Trophoblast cell (in vitro differentiated cells and primary cell): Measurements from ENCODE around the gene DCUN1D1.

ENCODE experiments used
- DNase-seq, 2 donors: peaks; one replicate each; pipeline ENCODE4 v3.0.0-alpha.2; 2016
- H2AFZ ChIP-seq: 2 replicates; pipeline ENCODE4 v1.6.1; 2013; ENCODE audit warnings: low read length, moderate library complexity, mild to moderate bottlenecking; ENCODE audit not compliant: insufficient read depth, poor library complexity
- H2AK5ac ChIP-seq: 2 replicates; pipeline ENCODE4 v1.6.1; 2013; ENCODE audit warnings: mild to moderate bottlenecking, low read length
- H2BK120ac ChIP-seq: 2 replicates; pipeline ENCODE4 v1.6.1; 2013; ENCODE audit warnings: low read length, mild to moderate bottlenecking, moderate library complexity; ENCODE audit not compliant: insufficient read depth, poor library complexity
- H2BK12ac ChIP-seq: 2 replicates; pipeline ENCODE4 v1.6.1; 2013; ENCODE audit warnings: mild to moderate bottlenecking, low read length, moderate library complexity
- H2BK5ac ChIP-seq: 2 replicates; pipeline ENCODE4 v1.6.1; 2013; ENCODE audit warnings: low read length, low read depth, moderate library complexity, mild to moderate bottlenecking; ENCODE audit not compliant: poor library complexity
- H3K14ac ChIP-seq: 2 replicates; pipeline ENCODE4 v1.6.1; 2013; ENCODE audit warnings: mild to moderate bottlenecking, low read length
- H3K18ac ChIP-seq: 2 replicates; pipeline ENCODE4 v1.6.1; 2013; ENCODE audit warnings: mild to moderate bottlenecking, low read length
- H3K23ac ChIP-seq: 2 replicates; pipeline ENCODE4 v1.6.1; 2013; ENCODE audit warnings: low read length
- H3K27ac ChIP-seq: 2 replicates; pipeline ENCODE4 v1.5.1; 2013; ENCODE audit warnings: low read depth, mild to moderate bottlenecking, inconsistent platforms, low read length, moderate library complexity
- H3K27me3 ChIP-seq: 2 replicates; pipeline ENCODE4 v1.6.1; 2013; ENCODE audit warnings: inconsistent platforms, mild to moderate bottlenecking, low read length, moderate library complexity; ENCODE audit not compliant: insufficient read depth
- H3K36me3 ChIP-seq, 2 experiments: 1 replicate in 1 of 2; 2 replicates in 1 of 2; pipeline ENCODE4 v1.6.1; 2013; ENCODE audit warnings: low read length in 2 of 2, mild to moderate bottlenecking in 2 of 2, moderate library complexity in 1 of 2; ENCODE audit not compliant: insufficient read depth in 2 of 2, control insufficient read depth in 1 of 2
- H3K4ac ChIP-seq: 2 replicates; pipeline ENCODE4 v1.6.1; 2013; ENCODE audit warnings: low read depth, mild to moderate bottlenecking, low read length, moderate library complexity
- H3K4me1 ChIP-seq, 2 experiments: 1 replicate in 1 of 2; 2 replicates in 1 of 2; pipeline ENCODE4 v1.6.1; 2013; ENCODE audit warnings: low read length in 2 of 2, mild to moderate bottlenecking in 2 of 2, moderate library complexity in 1 of 2; ENCODE audit not compliant: insufficient read depth in 2 of 2, control insufficient read depth in 1 of 2
- H3K4me2 ChIP-seq: 2 replicates; pipeline ENCODE4 v1.6.1; 2013; ENCODE audit warnings: inconsistent platforms, mild to moderate bottlenecking, low read length, moderate library complexity
- H3K4me3 ChIP-seq: 2 replicates; pipeline ENCODE4 v1.5.1; 2013; ENCODE audit warnings: mild to moderate bottlenecking, low read depth, low read length, inconsistent platforms
- H3K79me1 ChIP-seq: one replicate; pipeline ENCODE4 v1.6.1; 2013; ENCODE audit warnings: low read length
- H3K79me2 ChIP-seq: 2 replicates; pipeline ENCODE4 v1.6.1; 2013; ENCODE audit warnings: low read length, mild to moderate bottlenecking; ENCODE audit not compliant: control insufficient read depth, insufficient read depth, poor library complexity
- H3K9ac ChIP-seq: 2 replicates; pipeline ENCODE4 v1.6.1; 2013; ENCODE audit warnings: mild to moderate bottlenecking, low read length
- H3K9me3 ChIP-seq: 2 replicates; pipeline ENCODE4 v1.6.1; 2013; ENCODE audit warnings: low read depth, mild to moderate bottlenecking, control low read depth, inconsistent platforms, low read length; ENCODE audit not compliant: insufficient read depth
- H4K12ac ChIP-seq: 2 replicates; pipeline ENCODE4 v1.6.1; 2013; ENCODE audit warnings: low read depth, mild to moderate bottlenecking, low read length, moderate library complexity
- H4K8ac ChIP-seq: 2 replicates; pipeline ENCODE4 v1.6.1; 2013; ENCODE audit warnings: low read depth, mild to moderate bottlenecking, low read length, moderate library complexity
- H4K91ac ChIP-seq: one replicate; pipeline ENCODE4 v1.6.1; 2013; ENCODE audit warnings: low read depth, mild to moderate bottlenecking, low read length, moderate library complexity
- WGBS: extraction: QIAGEN DNeasy Blood & Tissue Kit; methylation state at CpG from one replicate; pipeline ENCODE4 v1.1.7; 2013; ENCODE audit warnings: missing lambda C conversion rate; ENCODE audit not compliant: insufficient read length, insufficient coverage; ENCODE audit errors: extremely low coverage; 5-methylcytosine and 5-hydroxymethylcytosine counted together

Gene DCUN1D1

DNA sequence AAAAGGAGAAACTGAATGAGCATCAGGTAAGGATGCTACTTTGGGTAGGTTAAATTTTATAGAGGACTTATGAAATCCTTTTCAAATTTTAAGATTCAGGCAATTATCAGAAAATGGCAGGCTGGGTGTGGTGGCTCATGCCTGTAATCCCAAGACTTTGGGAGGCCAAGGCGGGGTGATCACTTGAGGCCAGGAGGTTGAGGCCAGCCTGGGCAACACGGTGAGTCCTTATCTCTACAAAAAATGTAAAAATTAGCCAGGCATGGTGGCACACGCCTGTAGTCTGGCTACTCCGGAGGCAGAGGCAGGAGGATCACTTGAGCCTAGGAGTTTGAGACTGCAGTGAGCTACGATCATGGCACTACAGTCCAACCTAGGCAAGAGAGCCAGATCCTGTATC, 23.1 kb downstream of the DCUN1D1 start:
- Histone ChIP-seq H3K18ac (no peak overlapping the region), H2BK5ac (no peak overlapping the region), H3K36me3 (peaks cover 4% of the 10 kb centered on the region in 2 experiments), H3K4me3 (no peak overlapping the region), H3K4ac (no peak overlapping the region), H2BK120ac (no peak overlapping the region), H2AFZ (no peak overlapping the region), H3K23ac (no peak overlapping the region), H3K9ac (no peak overlapping the region), H3K27ac (no peak overlapping the region), H2BK12ac (no peak overlapping the region), H3K14ac (no peak overlapping the region), H3K27me3 (no peaks in the 10 kb centered on the region), H3K79me1 (no peaks in the 10 kb centered on the region), H3K9me3 (no peaks in the 10 kb centered on the region), H3K4me1 (peaks cover 3 to 4% of the 10 kb centered on the region in 2 experiments), H3K79me2 (no peaks in the 10 kb centered on the region), H2AK5ac (no peak overlapping the region), H3K4me2 (no peak overlapping the region), H4K12ac (no peak overlapping the region), H4K91ac (no peak overlapping the region), H4K8ac (no peak overlapping the region)
- WGBS: no CpG with 5 or more reads among the region's 5 CpGs
- no peak for DNase-seq

GRCh38 chr3:182954553-182955235, 25.6 kb downstream of the DCUN1D1 start:
- no peak overlapping the region for H2BK5ac ChIP-seq
- no peak overlapping the region for H2BK12ac ChIP-seq
- H3K79me1 ChIP-seq: no peaks in the 10 kb centered on the region
- no peak overlapping the region for H4K8ac ChIP-seq
- no peaks in the 10 kb centered on the region for H3K27me3 ChIP-seq
- no peak overlapping the region for H3K18ac ChIP-seq
- H3K4me3 ChIP-seq: no peak overlapping the region
- H2AFZ ChIP-seq: no peak overlapping the region
- H3K4ac ChIP-seq: no peak overlapping the region
- H3K79me2 ChIP-seq: no peaks in the 10 kb centered on the region
- DNase-seq: no peak
- peaks cover 1% of the 10 kb centered on the region in 2 experiments for H3K4me1 ChIP-seq
- no peak overlapping the region for H3K27ac ChIP-seq
- no CpG with 5 or more reads among the region's 9 CpGs for WGBS
- H3K23ac ChIP-seq: no peak overlapping the region
- H2AK5ac ChIP-seq: no peak overlapping the region
- no peak overlapping the region for H3K9ac ChIP-seq
- H3K4me2 ChIP-seq: no peak overlapping the region
- no peak overlapping the region for H2BK120ac ChIP-seq
- no peak overlapping the region for H3K14ac ChIP-seq
- H4K91ac ChIP-seq: no peak overlapping the region
- peaks cover 2 to 5% of the 10 kb centered on the region in 2 experiments for H3K36me3 ChIP-seq
- no peaks in the 10 kb centered on the region for H3K9me3 ChIP-seq
- no peak overlapping the region for H4K12ac ChIP-seq

GRCh38 chr3:182949688-182950087, 30.6 kb downstream of the DCUN1D1 start:
- no peak overlapping the region for H4K8ac ChIP-seq
- peaks cover 1% of the 10 kb centered on the region for H3K9me3 ChIP-seq
- no peak overlapping the region for H3K9ac ChIP-seq
- H2BK5ac ChIP-seq: no peak overlapping the region
- H3K23ac ChIP-seq: no peak overlapping the region
- no peak overlapping the region for H3K4me3 ChIP-seq
- no peak overlapping the region for H3K4me2 ChIP-seq
- no peak overlapping the region for H4K12ac ChIP-seq
- no peak overlapping the region for H4K91ac ChIP-seq
- no CpG with 5 or more reads among the region's 1 CpG for WGBS
- no peak overlapping the region for H3K27ac ChIP-seq
- no peak overlapping the region for H3K4ac ChIP-seq
- H2AK5ac ChIP-seq: no peak overlapping the region
- no peak overlapping the region for H2AFZ ChIP-seq
- H3K79me1 ChIP-seq: no peaks in the 10 kb centered on the region
- H3K27me3 ChIP-seq: no peaks in the 10 kb centered on the region
- no peak overlapping the region for H3K14ac ChIP-seq
- no peak for DNase-seq
- H3K79me2 ChIP-seq: no peaks in the 10 kb centered on the region
- no peak overlapping the region for H3K18ac ChIP-seq
- no peak overlapping the region for H2BK120ac ChIP-seq
- H3K36me3 ChIP-seq: peaks cover 6 to 11% of the 10 kb centered on the region in 2 experiments
- no peak overlapping the region for H2BK12ac ChIP-seq
- H3K4me1 ChIP-seq: no peaks in the 10 kb centered on the region

- H3K4me2 ChIP-seq: no peak overlapping the region
- H2BK120ac ChIP-seq: no peak overlapping the region
- H3K14ac ChIP-seq: no peak overlapping the region
- H3K27me3 ChIP-seq: no peaks in the 10 kb centered on the region
- peaks cover 1% of the 10 kb centered on the region for H3K9me3 ChIP-seq
- H3K18ac ChIP-seq: no peak overlapping the region
- H2BK5ac ChIP-seq: no peak overlapping the region
- H2AK5ac ChIP-seq: no peak overlapping the region
- H3K9ac ChIP-seq: no peak overlapping the region
- no peak overlapping the region for H4K8ac ChIP-seq
- H3K4ac ChIP-seq: no peak overlapping the region
- no peak overlapping the region for H2BK12ac ChIP-seq
- WGBS: no CpG with 5 or more reads among the region's 5 CpGs
- H4K91ac ChIP-seq: no peak overlapping the region
- H3K27ac ChIP-seq: no peak overlapping the region
- no peak overlapping the region for H3K4me3 ChIP-seq
- H3K79me2 ChIP-seq: no peaks in the 10 kb centered on the region
- H2AFZ ChIP-seq: no peak overlapping the region
- no peaks in the 10 kb centered on the region for H3K4me1 ChIP-seq
- H3K23ac ChIP-seq: no peak overlapping the region
- no peaks in the 10 kb centered on the region for H3K79me1 ChIP-seq
- H3K36me3 ChIP-seq: peaks cover 6 to 11% of the 10 kb centered on the region in 2 experiments
- DNase-seq: no peak
- no peak overlapping the region for H4K12ac ChIP-seq
Measured at GRCh38 chr3:182948305-182948704, 32.0 kb downstream of the DCUN1D1 start.
